Neural crest cell (in vitro differentiated cells): Measurements from ENCODE around the gene CTU1. TPM values are rescaled to one million over a fixed set of nuclear protein-coding genes. Genes with fewer than 3 reads are reported as not detected.

Experiments used
- DNase-seq: peaks from one replicate; pipeline ENCODE4 v3.0.0; 2021; ENCODE audit warnings: low read depth, mixed read lengths, low spot score
- H3K27ac Mint-ChIP-seq: one replicate; pipeline ENCODE4 v1.8.0; 2021; ENCODE audit warnings: mild to moderate bottlenecking, mixed read lengths; ENCODE audit not compliant: unreplicated experiment
- H3K27me3 Mint-ChIP-seq: 2 replicates; pipeline ENCODE4 v1.8.0; 2021; ENCODE audit warnings: low read depth, mild to moderate bottlenecking, mixed read lengths
- H3K36me3 Mint-ChIP-seq: 2 replicates; pipeline ENCODE4 v1.8.0; 2021; ENCODE audit warnings: low read depth, mild to moderate bottlenecking, mixed read lengths
- H3K4me1 Mint-ChIP-seq: 2 replicates; pipeline ENCODE4 v1.8.0; 2021; ENCODE audit warnings: mixed read lengths
- H3K4me3 Mint-ChIP-seq: one replicate; pipeline ENCODE4 v1.8.0; 2021; ENCODE audit warnings: mild to moderate bottlenecking, mixed read lengths
- H3K9me3 Mint-ChIP-seq: 2 replicates; pipeline ENCODE4 v1.8.0; 2021; ENCODE audit warnings: mixed read lengths
- CTCF ChIP-seq: fragments of 200-600 bp; sonication (generic); conservative IDR thresholded peaks from 2 replicates; pipeline ENCODE4 v1.5.0; 2021; ENCODE audit warnings: antibody characterized with exemption, mild to moderate bottlenecking
- long read RNA-seq: library from polyadenylated mRNA; unstranded; transcript quantifications from one replicate; pipeline ENCODE4 v2.0.0, GENCODE V29; 2020
- total RNA-seq: library from RNA; stranded (reverse); gene quantifications from 2 replicates; pipeline ENCODE4 v1.2.1, GENCODE V29; 2021

CTU1 gene
- 8.3 and 8.4 TPM in 2 replicates for total RNA-seq
- long read RNA-seq, result 0 reads

GRCh38 chr19:51108066-51108804 is at the start of gene CTU1:
Gene CTU1, minus strand, starts transcription at chr19:51108409. Its CDS starts 3,840 bp downstream, at chr19:51104569.
- Mint-ChIP-seq H3K27ac (peak within 1 kb of the TSS; percentile 98), H3K36me3 (no peaks in the 10 kb centered on the region), H3K4me1 (peaks cover 16% of the 10 kb centered on the region), H3K4me3 (peak within 1 kb of the TSS; percentile 95), H3K9me3 (no peaks in the 10 kb centered on the region), H3K27me3 (peaks cover 10% of the 10 kb centered on the region)
- peak; percentile 96 for DNase-seq
- TF ChIP-seq CTCF, result peak; percentile 28

GRCh38 chr19:51157265-51157664 is 49.1 kb upstream of the CTU1 start:
- H3K4me1 Mint-ChIP-seq, result peaks cover 7% of the 10 kb centered on the region
- H3K4me3 Mint-ChIP-seq, result no peak overlapping the region
- H3K9me3 Mint-ChIP-seq, result no peaks in the 10 kb centered on the region
- no peak overlapping the region for H3K27ac Mint-ChIP-seq
- H3K36me3 Mint-ChIP-seq, result no peaks in the 10 kb centered on the region
- H3K27me3 Mint-ChIP-seq, result peaks cover 37% of the 10 kb centered on the region
- no peak for DNase-seq
- TF ChIP-seq CTCF, result no peak

- no peak for TF ChIP-seq CTCF
- H3K4me3 Mint-ChIP-seq, result no peak overlapping the region
- no peaks in the 10 kb centered on the region for H3K36me3 Mint-ChIP-seq
- peaks cover 40% of the 10 kb centered on the region for H3K27me3 Mint-ChIP-seq
- H3K9me3 Mint-ChIP-seq, result no peaks in the 10 kb centered on the region
- no peak overlapping the region for H3K27ac Mint-ChIP-seq
- peaks cover 7% of the 10 kb centered on the region for H3K4me1 Mint-ChIP-seq
- no peak for DNase-seq
Observed at GRCh38 chr19:51156710-51157109, 48.5 kb upstream of the CTU1 start.

GRCh38 chr19:51150627-51151026 is 42.4 kb upstream of the CTU1 start:
- no peak overlapping the region for H3K4me3 Mint-ChIP-seq
- TF ChIP-seq CTCF, result no peak
- peaks cover 38% of the 10 kb centered on the region for H3K27me3 Mint-ChIP-seq
- no peaks in the 10 kb centered on the region for H3K36me3 Mint-ChIP-seq
- no peaks in the 10 kb centered on the region for H3K9me3 Mint-ChIP-seq
- H3K27ac Mint-ChIP-seq, result no peak overlapping the region
- DNase-seq, result no peak
- H3K4me1 Mint-ChIP-seq, result no peaks in the 10 kb centered on the region

- TF ChIP-seq CTCF, result no peak
- Mint-ChIP-seq H3K4me1 (no peaks in the 10 kb centered on the region), H3K27ac (no peak overlapping the region), H3K36me3 (no peaks in the 10 kb centered on the region), H3K27me3 (peaks cover 36% of the 10 kb centered on the region), H3K9me3 (no peaks in the 10 kb centered on the region), H3K4me3 (no peak overlapping the region)
- DNase-seq, result no peak
Observed at GRCh38 chr19:51148580-51148979, 40.4 kb upstream of the CTU1 start.
